Prostate gland (tissue), 2 donors: ENCODE data around the gene PROB1. TPM values are rescaled to one million over a fixed set of nuclear protein-coding genes. Genes with fewer than 3 reads are reported as not detected.

Experiments
- DNase-seq: peaks from one replicate; pipeline ENCODE4 v3.0.0-alpha.2; 2019; ENCODE audit warnings: low spot score
- H3K27ac ChIP-seq, 2 donors: fragments of 200-600 bp; sonication (generic); 2 replicates each; pipeline ENCODE4 v1.5.1; 2017 to 2019
- H3K27me3 ChIP-seq: fragments of 200-600 bp; sonication (generic); replicated peaks from 2 replicates; pipeline ENCODE4 v1.5.1; 2019; ENCODE audit not compliant: insufficient read depth
- H3K36me3 ChIP-seq, 2 donors: fragments of 200-600 bp; sonication (generic); 1 replicate in 1 of 2; 2 replicates in 1 of 2; pipeline versions ENCODE4 v1.5.1 to v1.8.1; 2017 to 2019
- H3K4me1 ChIP-seq: fragments of 200-600 bp; sonication (generic); replicated peaks from 2 replicates; pipeline ENCODE4 v1.5.1; 2019
- H3K4me3 ChIP-seq, 2 donors: fragments of 200-600 bp; sonication (generic); 2 replicates each; pipeline ENCODE4 v1.5.1; 2017 to 2019
- H3K9me3 ChIP-seq: fragments of 200-600 bp; sonication (generic); 2 replicates; pipeline ENCODE4 v1.5.1; 2017
- POLR2A ChIP-seq: fragments of 450-650 bp; IDR thresholded peaks from one replicate; pipeline ENCODE4 v1.6.1; 2016; ENCODE audit warnings: antibody characterized with exemption, mild to moderate bottlenecking
- POLR2AphosphoS5 ChIP-seq: sonication (generic); formaldehyde crosslinking; IDR thresholded peaks from one replicate; pipeline ENCODE4 v1.6.1; 2017; ENCODE audit warnings: antibody characterized with exemption
- WGBS: methylation state at CpG from one replicate; pipeline ENCODE4 v1.1.5; 2018; 5-methylcytosine and 5-hydroxymethylcytosine counted together
- intact Hi-C: fragments of 100-400 bp; cut with DNase I; formaldehyde crosslinking; loops from one replicate; pipeline ENCODE4 v1.14.2; 2022
- total RNA-seq, 2 donors: library from RNA; depleted of rRNA; stranded (reverse); fragments of >200 nt; gene quantifications; one replicate each; pipeline ENCODE4 v1.1.0, GENCODE V29; 2016
- TF ChIP-seq, protein P1 (sequence below), 4 experiments: fragments of 200-600 bp in 2 of 4; fragments of 450-650 bp in 2 of 4; sonication (generic) in 2 of 4; IDR thresholded peaks; 1 replicate in 3 of 4; 2 replicates in 1 of 4; pipeline ENCODE4 v1.5.1; 2016 to 2019; ENCODE audit warnings: antibody characterized with exemption in 4 of 4, mild to moderate bottlenecking in 2 of 4, moderate library complexity in 2 of 4

PROB1 gene
- total RNA-seq, 2 donors from 2014 or later, result 2.4 TPM

DNA sequence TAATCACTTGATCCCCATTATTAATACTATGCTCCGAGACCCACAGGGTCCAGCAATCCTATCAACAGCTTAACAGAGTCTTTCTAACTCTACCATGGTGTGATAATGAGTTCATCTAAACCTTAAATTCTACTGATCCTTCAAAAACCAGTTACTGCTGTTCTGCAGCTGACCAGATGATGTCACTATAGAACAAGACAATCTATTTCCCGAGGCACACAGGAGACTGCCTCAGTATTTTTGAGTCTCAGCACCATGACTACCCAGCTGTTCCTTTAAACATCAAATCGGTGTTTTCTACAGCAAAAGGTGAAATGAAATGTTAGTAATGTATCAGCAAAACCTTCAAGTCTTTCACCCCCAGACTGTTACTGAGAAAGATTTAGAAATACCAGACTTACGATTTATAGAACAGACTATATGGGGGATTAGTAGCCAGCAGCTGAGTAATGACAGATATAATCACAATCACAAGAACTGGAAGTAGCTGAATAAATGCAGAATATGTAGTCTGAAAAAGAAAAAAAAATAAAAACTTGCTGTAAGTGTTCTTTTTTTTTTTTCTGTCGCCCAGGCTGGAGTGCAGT is 27.5 kb upstream of the PROB1 start:
- H3K9me3 ChIP-seq, result no peaks in the 10 kb centered on the region
- peak; percentile 33 for DNase-seq
- intact Hi-C loops, result loop anchor here (2.0 to 5.0 kb wide), 2 partner anchors 90 to 342 kb away; no protein-coding TSS in a partner anchor
- no peaks in the 10 kb centered on the region for H3K36me3 ChIP-seq
- no peak overlapping the region for H3K27ac ChIP-seq
- H3K4me1 ChIP-seq, result no peaks in the 10 kb centered on the region
- no peak overlapping the region for H3K4me3 ChIP-seq
- 39% methylated on average over 5 of the region's 5 CpGs for WGBS
- TF ChIP-seq POLR2AphosphoS5 (peak; percentile 45), POLR2A (no peak)
- TF ChIP-seq, protein P1, sequence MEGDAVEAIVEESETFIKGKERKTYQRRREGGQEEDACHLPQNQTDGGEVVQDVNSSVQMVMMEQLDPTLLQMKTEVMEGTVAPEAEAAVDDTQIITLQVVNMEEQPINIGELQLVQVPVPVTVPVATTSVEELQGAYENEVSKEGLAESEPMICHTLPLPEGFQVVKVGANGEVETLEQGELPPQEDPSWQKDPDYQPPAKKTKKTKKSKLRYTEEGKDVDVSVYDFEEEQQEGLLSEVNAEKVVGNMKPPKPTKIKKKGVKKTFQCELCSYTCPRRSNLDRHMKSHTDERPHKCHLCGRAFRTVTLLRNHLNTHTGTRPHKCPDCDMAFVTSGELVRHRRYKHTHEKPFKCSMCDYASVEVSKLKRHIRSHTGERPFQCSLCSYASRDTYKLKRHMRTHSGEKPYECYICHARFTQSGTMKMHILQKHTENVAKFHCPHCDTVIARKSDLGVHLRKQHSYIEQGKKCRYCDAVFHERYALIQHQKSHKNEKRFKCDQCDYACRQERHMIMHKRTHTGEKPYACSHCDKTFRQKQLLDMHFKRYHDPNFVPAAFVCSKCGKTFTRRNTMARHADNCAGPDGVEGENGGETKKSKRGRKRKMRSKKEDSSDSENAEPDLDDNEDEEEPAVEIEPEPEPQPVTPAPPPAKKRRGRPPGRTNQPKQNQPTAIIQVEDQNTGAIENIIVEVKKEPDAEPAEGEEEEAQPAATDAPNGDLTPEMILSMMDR (IDR thresholded peaks at IDR 0.05), result peak; percentile 32 to 85 (median 62)
- no peaks in the 10 kb centered on the region for H3K27me3 ChIP-seq

DNA sequence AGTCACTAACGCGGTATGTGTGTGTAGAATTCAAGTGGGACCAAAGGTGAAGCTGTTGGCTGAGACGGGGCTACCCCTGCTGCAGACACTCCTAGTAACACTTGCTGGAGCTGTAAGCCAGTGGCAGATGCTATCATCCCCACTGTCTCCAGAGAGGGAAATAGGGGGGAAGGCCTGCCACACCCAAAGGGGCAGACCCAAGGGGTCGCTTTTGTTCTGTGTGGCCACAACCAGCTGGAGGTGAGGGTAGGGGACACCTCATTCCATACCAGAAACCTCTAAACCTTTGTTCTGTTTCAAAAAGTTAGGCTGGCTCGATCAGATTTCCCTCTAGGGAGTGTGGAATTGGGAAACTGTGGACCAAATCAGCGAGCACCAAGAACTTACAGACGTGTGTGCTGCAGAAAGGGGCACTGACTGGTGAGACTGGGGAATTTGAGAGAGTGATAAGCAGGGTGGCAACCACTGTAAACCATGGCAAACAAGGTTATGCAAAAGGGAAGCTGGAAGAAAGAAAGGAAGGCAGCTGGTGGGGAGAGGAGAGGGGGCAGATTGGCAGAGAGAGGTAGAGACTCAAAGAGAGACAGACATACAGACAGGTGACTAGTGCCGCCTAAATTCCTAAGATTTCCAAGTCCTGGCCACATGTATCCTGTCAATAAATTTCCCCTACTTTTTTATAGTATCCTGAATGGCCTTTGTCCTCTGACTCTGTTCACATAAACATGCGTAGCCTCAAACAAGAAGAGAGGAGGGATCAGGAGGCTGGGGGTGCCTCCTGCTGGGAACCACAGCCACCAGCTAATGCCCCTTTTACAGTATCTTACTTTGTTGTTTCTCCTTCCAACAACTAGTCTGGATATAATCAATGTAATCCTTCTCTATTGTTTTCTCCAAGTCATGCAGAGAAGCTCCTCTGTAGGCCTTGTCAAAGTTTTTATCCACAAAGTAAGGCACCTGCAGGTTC is 24.6 kb upstream of the PROB1 start:
- 79% methylated on average over 9 of the region's 9 CpGs for WGBS
- H3K9me3 ChIP-seq, result no peaks in the 10 kb centered on the region
- intact Hi-C loops, result loop anchor here (5.0 kb wide), 1 partner anchor 93 kb away; no protein-coding TSS in a partner anchor
- no peaks in the 10 kb centered on the region for H3K4me1 ChIP-seq
- H3K4me3 ChIP-seq, result no peak overlapping the region
- DNase-seq, result no peak
- TF ChIP-seq POLR2A (no peak), POLR2AphosphoS5 (no peak)
- TF ChIP-seq, protein P1 (IDR thresholded peaks at IDR 0.05), result no peak
- H3K27ac ChIP-seq, result no peak overlapping the region
- H3K36me3 ChIP-seq, result no peaks in the 10 kb centered on the region
- H3K27me3 ChIP-seq, result no peaks in the 10 kb centered on the region

DNA sequence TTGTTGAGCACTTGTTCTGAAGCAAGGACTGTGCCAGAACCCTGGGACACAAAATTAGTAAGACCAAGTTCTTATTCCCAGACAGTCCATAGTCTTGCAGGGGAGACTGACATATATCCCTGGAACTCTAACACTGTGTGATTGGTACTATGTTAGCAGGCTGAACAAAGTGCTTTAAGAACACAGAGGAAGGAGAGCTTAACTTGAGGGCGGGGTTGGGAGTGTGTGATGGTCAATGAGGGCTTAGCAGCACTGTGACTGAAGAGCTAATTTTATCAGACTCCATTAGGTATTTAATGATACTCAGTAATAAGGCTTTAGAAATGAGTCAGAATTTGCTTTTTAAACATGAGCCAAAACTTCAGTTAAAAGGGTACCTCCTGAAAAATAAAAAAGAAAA is 23.9 kb upstream of the PROB1 start:
- no peaks in the 10 kb centered on the region for H3K9me3 ChIP-seq
- H3K4me3 ChIP-seq, result no peak overlapping the region
- TF ChIP-seq, protein P1 (IDR thresholded peaks at IDR 0.05), result no peak
- TF ChIP-seq POLR2A (no peak), POLR2AphosphoS5 (no peak)
- no peaks in the 10 kb centered on the region for H3K4me1 ChIP-seq
- intact Hi-C loops, result no loop called here
- H3K27me3 ChIP-seq, result no peaks in the 10 kb centered on the region
- H3K36me3 ChIP-seq, result no peaks in the 10 kb centered on the region
- 94% methylated on average over 1 of the region's 1 CpG for whole genome bisulfite sequencing
- no peak for DNase-seq
- no peak overlapping the region for H3K27ac ChIP-seq

DNA sequence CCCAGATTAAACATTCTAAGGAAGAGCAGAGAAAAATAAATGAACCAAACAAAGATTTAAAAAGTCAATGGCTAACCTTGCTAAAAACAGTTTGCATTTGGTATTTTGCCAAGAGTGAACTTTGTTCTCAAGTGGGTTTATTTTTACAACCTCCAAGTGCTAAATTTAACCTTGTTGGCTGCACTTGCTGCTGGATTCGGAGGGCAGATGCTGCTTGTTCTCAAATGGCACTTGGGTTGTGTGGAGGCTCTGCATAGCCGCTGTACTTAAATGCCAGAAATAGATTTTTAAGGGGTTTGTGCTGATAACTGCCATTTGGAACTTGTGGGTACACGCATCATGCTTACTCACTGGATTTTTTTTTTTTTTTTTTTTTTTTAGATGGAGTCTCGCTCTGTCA is 22.3 kb upstream of the PROB1 start:
- Histone ChIP-seq H3K4me1 (no peaks in the 10 kb centered on the region), H3K27ac (peak overlapping the region in 1 of 2 donors; percentile 0), H3K27me3 (no peaks in the 10 kb centered on the region), H3K36me3 (no peaks in the 10 kb centered on the region), H3K9me3 (no peaks in the 10 kb centered on the region), H3K4me3 (no peak overlapping the region)
- no peak for DNase-seq
- intact Hi-C loops, result no loop called here
- WGBS, result 25% methylated on average over 4 of the region's 4 CpGs
- TF ChIP-seq, protein P1 (IDR thresholded peaks at IDR 0.05), result no peak
- peak; percentile 54 for TF ChIP-seq POLR2AphosphoS5
